CD4-positive, alpha-beta T cell treated with Interleukin-17A for 1 hour (primary cell): ENCODE results near the gene RHOF.
A peak's percentile ranks its signal among the peaks of the same experiment; 100 is the strongest.

Experiments used
- DNase-seq: peaks from one replicate; pipeline ENCODE4 v3.0.0-alpha.2; 2020

The RHOF gene

DNA sequence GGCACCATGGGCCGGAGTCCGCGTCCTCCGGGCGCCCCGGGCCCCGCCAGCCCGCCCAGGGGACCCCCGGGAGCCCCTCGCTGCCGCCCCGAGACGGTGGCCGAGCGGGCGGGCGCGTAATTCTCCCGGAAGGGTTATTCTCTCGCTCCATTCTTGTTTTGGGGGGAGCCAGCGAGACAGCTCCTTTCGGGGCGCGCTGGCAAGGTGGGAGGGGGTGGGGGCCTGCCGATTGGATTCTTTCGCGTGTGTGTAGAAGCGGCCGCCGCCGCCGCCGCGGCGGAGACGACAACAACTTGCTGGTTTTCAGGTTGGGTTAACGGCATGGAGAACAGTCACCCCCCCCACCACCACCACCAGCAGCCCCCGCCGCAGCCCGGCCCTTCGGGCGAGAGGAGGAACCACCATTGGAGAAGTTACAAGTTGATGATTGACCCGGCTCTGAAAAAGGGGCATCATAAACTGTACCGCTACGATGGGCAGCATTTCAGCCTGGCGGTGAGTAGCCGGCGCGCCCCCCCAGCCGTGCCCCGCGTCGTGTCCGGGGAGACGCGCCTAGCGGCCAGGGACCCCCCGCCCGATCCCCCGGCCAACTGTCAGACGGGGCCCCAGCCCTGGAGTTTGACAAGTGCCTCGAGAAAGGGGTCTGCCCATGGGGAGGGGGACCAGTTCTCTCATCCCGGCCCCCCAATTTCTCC lies 11.1 kb upstream of the RHOF start:
- peak; percentile 74 for DNase-seq

DNA sequence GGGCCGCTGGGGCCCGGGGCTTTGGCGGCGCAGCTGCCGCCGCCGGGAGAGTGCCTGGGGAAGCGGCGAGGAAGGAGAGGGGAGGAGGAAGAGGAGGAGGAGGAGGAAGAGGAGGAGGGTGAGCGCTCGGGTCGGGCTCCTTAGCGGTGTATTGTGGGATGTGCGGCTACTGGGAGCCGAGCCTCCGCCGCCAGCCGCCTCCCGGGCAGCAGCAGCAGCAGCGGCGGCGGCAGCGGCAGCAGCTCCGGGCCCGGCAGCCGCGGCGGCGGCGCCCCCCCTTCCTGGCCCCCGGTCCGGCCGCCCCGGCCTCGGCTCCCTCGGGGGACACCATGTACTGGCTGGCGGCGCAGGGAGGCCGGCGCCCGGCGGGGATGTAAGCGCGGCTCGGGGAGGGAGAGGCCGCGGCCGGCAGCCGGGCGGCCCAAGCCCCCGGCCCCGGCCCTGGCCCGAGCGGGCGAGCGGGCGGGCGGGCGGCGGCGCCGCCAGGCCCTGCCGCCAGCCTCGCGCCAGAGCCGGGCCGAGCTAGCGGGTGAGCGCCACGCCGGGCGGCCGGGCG lies 10.5 kb upstream of the RHOF start, which contains the start of gene SETD1B:
TSS of gene SETD1B (plus strand) at position 149 of the 556 bp plus-strand sequence. CDS start 729 bp downstream, outside the sequence.
- peak; percentile 69 for DNase-seq

DNA sequence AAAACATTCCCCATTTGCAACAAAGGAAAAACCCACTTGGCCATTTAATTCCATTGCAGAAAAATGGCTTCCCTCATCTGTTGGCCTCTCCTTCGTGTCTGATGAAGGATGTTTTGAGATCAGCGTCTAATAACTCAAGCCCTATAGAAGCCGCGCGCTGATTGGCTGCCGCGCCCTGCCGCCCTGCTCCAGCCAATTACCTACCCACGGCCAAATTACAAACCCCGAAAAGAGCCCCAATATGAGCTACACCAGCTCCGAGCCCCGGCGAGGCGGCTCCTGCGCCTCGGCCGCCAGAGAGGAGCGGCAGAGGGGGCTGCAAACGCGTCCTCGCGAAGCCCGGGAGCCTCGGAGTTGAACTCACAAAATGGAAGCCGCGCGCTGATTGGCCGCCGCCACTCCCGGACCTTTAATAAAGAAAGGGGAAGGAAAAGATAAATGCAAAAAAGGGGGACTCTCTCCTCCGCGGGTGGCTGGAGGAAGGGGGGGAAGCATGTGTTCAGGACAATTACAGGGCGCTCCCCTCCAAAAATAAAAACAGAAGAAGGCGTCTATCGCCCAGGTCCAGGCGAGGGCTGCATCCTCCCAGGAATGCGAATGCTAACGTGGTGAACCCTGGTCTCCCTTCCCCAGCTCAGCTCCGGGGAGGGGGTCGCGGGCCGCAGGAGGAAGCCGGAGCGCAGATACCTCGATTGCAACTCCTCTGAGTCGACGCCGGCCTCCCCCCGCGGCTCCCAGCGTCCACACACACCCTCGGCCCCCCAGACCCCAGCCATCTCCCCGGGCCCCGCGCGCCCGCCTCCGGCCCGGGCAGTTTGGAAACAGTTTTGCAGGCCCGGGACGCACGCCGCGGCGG lies 9.6 kb upstream of the RHOF start:
- peak; percentile 96 for DNase-seq

DNA sequence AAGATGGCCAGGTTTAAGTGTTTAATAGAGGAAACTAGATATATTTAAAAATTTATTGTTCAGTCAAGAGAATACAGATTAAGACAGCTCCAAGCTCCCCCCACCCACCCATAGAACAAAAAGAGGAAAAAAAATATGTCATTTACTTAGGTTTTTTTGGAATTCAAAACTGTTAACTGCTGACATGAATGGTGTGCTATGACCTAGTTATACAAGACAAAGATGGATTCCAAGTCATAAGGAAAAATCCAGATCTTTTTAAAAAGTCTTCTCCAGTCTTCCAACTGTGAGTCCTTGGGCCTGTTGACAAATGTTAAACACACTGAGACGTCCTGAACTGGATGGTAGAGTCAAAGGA lies 9.0 kb upstream of the RHOF start:
- no peak for DNase-seq

DNA sequence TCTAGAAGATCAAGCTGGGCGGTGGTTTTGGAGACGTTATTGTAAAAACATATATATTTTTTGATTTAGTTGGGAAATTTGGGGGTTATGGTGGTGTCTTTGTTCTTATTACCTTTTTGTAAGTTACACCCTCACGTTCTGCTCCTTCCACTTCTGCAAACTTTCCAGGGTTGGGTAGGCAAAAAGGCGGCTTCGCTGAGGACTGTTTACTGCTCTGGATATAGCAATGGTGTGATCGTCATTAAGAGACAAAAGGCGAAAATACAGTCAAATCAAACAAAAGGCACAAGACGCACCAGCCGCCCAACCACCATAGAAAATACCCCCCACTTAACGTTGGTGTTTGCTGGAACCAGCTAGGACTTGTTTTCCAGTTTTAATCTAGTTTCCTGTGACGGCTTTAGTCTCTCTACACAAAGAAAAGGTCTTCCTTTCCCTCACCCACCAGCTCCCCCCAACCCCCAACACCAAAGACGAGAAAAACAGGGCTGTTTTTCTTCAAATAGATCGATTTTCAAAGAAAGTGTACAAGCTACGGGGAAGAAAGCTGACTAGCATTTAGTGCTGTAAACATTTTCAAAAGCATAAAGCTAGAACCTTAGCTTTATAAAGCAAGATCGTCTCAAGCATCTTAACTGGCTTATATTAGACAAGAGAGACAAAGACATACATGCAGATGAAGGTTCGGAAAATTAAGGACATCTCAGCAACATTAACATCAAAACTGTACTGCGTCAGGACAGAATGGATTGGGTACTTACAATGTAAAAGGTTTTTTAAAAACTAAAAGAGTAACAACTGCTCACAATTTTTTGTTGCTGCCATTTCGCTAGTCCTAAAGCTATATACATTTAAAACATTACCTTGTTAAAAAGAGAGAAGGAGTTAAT lies 8.4 kb upstream of the RHOF start:
- peak; percentile 82 for DNase-seq

DNA sequence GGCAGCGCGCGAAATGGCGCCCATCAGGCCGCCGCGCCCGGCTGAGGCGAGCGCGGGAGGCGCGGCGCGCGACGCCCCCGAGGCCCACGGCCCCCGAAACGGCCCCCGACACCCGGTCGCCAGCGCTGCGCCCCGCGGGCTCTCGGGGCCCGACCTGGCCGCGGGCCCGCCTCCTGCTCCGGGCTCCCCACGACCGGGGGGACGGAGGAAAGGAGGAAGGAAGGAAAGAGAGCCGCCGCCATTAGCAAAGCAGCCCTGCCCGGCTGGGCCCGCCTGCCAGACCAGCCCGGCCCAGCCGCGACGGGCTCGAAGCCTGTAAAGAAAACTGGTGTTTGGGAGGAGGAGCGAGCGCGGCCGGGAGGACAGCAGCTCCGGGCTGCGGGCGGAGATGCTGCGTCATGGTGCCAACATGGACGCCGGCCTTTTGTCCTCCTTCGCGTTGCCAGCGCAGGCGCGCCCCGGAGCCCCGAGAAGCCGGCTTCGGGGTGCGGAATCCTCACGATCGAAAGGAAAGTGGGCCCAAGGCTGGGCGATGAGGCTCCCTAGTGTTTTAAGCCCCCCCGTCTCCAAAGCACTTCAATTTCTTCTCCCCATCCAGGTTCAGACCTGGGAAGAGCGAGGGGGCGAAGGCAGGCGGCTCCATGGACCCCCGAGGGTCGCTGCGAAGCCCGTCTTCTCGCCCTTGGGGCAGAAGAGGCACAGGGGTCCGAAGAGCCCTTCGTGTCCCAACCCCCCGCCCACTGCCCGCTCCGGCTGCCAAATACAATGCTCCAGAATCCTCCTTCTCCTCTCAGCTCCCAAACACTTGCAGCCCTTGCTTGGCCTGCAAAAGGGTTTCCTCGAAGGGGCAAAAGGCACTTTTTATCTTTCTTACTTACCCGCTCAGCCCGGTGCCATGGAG lies 7.5 kb upstream of the RHOF start:
- peak; percentile 78 for DNase-seq

DNA sequence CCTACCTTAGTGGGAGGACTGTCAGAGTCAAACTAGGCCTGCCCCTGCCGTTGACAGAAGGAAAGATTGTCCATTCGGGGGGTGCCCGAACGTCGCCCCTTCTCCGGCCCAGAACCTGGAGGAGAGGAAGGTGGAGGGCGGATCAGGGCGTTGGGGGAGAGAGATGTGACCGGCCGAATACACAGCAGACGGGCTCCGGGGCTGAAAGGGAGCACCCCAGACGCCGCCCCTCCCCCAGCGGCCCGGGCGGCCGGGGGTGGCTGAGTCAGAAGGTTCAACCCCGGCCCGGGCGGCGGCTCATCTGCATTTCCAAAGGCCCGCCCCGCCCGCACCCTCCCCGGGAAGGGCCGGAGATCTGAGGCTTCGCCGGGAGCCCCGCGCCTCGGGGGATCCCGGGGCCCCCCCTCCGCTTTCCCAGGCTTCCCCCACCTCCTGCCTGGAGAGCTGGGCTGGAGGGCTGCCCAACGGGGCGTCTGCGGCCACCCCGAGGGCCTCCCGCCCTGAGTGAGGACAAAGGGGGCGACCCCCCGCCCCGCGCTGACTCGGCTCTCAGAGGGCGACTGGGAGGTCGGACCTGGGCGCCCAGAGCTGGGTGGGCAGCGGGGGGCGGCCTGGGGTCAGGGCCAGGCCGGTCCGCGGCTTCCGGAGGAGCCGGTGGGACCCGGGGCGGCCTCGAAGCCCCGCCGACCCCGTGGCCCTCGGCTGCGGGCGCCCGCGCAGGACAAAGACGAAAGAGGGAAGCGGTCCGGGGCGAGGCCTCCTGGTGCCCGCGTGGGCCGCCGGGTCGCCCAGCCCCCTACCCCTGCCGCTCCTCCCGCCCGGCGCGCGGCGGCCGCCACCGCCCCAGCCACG lies 6.6 kb upstream of the RHOF start:
- peak; percentile 76 for DNase-seq

DNA sequence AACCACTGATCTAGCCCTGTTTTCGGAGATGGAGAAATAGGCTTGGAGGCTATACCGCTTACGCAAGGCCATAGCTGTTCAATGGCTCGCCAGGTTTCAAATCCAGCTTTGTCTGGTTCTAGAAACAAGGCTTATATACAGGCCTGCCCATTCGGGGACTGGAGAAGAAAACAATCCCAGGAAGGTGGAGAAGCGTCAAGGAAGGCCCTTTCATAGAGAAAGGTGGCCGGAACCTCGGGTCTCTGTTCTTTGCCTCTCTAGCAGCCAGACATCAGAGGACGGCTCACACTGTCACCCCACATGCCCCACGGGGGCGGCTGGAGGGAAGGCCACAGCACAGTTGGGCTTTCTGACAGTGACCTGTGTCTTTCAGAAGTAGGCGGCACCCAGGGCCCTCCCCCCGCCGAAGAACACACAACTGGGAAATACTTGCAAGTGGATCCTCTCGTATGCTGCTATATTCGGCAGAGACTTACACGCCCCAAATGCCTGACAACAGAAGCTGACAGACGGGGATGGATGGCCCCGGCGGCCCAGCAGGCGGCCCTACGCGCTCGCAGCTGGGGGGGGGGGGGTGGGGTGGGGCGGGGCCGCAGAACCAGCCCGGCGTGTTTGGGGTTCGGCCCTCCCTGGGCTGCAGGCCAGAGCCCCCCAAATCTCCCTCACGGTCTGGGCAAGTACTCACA lies 5.8 kb upstream of the RHOF start:
- DNase-seq, result peak; percentile 76

DNA sequence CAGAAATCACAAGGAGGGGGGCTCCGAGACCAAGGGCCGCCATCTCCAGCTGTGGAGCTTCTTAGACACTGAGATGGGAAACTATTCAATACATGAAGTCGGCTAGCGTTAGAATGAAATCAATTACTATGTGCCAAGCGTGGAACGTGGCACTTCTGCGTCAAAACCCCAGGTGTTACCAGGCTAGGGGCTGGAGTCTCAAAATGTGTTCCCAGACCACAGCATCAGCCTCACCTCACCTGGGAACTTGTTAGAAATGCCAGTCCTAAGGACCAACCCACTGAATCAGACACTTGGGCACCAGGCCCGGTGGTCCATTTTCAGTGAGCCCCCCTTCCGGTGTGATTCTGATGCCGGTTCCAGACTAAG lies 5.3 kb upstream of the RHOF start:
- DNase-seq, result no peak

DNA sequence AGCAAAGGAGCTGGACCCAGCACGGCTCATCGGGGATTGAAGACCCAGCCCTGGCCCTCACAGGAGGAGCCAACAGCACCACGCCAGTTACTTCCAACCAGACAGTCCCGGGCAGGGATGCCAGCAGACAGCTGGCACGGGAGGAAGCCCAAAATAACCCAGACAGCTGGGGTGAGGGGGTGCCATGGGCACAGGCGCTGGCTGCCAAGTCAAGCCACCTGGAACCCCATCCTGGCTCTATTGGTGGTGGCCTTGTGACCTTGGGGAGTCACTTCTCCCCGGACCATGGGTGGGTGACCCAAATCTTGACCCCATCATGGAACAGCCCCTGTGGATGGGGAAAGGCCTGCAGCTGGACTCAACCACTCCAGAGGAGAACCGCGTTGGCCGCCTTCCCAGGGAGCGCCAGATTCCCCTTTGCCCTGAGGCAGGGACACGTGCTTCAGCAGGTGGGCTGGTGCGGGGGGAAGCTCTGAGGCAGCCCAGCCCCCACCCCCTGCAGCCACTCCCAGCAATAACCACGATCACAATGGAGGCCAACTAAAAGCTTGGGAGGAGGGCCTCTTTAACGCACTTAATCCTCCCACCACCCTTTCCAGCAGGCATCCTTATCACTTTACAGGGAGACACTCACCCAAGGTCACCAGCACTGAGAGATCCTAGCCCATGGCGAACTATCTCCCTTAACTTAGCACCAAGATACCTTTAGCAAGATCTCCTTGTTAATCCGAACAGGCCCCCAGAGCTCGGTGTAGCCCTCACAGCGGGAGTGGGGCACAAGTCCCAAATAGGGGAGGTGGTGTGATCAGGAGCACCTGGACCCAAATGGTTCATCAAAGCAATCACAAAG lies 4.7 kb upstream of the RHOF start:
- no peak for DNase-seq

DNA sequence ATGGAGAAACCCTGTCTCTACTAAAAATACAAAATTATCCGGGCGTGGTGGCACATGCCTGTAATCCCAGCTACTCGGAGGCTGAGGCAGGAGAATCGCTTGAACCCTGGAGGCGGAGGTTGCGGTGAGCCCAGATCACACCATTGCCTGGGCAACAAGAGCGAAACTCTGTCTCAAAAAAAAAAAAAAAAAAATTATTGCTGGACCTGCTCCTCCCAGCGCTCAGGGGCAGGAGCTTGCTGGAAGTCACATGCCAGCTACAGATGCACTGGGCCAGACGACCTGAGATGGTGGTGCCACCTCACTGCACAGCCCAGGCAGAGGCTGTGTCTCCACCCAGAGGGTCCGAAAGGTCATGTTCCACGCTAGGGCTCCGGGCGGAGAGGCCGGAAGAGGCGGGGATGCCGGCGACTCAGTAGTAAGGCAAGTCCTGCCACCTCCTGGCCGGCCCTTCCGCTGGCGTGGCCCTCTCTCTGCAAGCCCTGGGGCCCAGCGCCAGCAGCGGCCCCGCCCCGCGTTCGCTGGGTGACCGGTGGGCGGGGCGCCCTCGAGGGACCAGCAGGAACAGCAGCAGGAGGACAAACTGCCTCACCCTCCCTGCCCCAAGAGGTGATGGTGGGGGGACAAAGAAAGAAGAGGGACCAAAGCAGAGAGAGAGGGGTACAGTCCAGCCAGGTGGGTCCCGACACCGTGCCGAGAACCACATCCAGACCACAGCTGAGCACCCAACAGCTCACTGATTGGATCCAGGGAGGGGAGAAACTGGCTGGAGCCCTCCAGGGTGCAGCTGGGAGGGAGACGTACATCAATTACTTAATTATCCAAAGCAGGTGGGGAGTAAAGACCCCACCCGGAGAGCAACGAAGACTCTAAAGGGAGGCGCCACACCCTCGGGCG lies 3.6 kb upstream of the RHOF start:
- no peak for DNase-seq

DNA sequence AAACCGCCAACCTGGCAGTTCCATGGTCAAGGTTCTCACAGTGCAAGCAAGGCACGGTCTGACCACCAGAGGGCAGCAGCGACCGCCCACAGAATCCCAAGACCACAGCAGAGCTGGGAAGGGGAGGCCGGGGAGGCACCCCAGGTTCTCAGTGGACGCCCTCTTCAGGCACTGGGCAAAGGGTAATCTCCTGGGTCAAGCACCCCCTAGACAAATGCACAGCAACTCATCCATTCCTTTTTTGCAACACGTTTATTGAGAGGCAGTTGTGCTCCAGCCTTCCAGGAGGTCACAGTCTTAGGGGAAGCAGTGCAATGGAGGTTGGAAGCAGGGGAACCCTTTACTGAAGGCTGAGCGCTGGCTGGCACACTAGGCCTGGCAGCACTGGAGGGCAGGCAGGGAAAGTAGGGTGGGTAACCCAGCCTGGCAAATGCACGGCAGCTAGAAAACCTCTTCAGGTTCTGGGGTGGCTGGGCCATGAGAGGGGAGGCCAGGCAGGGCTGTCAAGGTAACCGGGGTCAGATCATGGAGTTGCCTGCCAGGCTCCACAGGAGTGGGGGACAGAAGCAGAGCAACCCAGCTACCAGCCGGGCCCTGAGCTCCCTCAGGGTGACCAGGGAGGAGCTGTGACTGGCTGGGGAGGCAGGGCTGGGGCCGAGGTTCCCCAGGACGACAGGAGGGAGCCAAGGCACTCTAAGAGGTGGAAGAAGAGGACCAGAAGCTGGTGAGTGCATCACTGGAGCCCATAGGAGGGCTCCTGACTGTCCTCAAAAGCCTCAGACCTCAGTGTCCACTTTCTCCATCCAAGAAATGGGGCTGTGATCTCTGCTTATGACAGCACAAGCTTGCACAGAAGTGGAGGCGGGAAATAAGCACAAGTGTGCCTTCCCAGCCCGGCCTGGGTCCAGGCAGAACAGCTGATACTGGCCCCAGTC lies 1.8 kb upstream of the RHOF start:
- DNase-seq, result peak; percentile 88

DNA sequence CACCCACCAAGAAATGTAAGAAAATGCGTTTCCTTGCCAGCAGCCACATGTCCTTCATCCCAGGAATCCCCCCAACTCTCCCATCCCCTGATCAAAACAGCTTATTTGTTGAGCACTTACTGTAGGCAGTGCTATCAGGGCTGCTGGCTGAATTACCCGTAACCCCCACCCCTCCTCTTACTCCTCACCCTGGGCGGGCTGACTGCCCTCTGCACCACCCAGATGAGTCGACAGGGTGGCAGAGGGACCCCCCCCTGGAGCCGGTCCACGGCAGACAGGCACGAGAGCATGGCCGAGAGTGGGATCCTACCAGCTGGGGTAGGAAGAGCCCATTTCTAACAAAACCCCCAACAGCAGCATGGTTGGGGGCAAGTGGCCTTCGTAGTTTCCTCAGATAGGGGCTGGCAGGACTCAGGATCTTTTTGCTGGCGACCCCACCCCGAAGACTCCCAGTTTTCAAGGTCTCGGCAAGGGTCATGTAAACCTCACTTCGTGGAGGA lies 1.1 kb upstream of the RHOF start:
- no peak for DNase-seq

DNA sequence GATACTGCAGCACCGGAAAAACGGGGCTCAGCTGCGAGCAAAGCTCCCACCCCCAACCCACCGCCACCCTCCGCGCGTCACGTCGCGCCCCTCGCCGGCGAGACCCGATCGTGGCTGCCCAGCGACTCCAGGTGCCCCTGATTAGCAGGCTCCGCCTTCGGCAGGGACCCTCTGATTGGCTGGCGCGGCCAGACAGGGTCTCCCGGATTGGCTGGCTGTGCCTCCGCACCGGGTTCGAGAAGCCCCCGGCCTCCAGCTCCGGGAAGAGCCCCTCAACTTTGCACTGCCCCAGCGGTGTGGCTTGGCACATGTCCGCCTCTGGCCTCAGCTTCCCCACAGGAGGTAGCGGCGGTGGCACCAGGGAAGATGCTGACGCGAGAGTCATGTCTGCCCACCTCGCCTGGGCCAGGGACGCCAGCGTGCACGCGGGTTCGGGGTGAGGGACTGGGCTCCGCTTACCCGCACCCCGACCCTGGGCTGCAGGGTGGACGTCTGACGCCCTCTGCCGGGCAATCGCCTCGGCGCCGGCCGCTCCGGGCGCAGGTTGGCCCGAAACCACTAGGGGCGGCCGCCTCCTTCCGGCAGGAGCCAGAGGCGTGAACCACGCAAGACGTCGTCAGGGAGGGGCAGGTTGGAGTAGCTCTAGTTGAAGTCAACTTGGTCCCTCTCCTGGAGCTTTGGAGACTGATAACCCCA lies 498 bp upstream of the RHOF start:
- peak; percentile 96 for DNase-seq

DNA sequence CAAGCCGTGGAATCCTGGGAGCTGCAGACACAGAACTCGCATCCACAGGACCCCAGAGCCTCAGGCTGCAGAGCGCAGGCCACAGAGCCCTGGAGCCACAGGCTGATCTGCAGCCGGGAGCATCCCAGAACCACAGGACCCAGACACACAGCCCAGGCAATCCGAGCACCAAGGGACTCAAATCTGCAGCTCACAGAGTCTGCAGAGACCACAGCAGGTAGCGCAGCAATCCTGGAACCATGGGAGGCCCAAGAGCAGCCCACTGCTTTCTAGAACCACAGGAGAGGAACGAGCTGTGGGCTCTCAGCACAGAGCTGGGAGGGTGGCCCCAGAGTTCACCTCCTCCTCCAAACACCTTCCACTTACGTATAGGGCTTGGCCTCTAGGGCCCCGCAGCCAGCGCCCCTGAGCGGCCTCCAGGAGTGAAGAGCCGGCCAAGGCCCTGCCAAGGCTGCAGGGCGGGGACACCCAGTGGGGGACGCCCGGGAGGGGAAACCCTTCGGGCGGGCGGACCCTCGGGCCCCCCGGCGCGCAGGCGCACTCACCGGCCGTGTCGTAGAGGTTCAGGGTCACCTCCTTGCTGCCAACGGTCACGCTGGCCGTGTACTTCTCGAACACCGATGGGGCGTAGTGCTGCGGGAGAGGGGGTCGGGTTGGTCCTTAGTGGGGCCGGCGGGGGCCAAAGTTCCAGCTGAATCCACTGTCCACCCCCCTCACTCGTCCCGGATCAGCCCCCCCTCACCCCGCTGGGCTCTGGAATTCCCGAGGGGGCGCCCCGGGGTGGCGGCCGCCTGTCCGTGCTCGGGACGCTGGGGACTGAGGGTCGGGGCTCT lies 665 bp downstream of the RHOF start:
- peak; percentile 71 for DNase-seq
